Ureter (tissue), 1 donor: ENCODE data around the gene CELA3B. TPM values are rescaled to one million over a fixed set of nuclear protein-coding genes. Genes with fewer than 3 reads are reported as not detected.
"Not testable (repeated sequence)": the region's sequence is repeated elsewhere in the genome, so short reads cannot be mapped to it uniquely, and the experiment has no call there.

Experiments
- DNase-seq: peaks from one replicate; pipeline ENCODE4 v3.0.0-alpha.2; 2020; ENCODE audit warnings: low spot score
- total RNA-seq: library from RNA; stranded (reverse); gene quantifications from one replicate; pipeline ENCODE4 v1.2.4, GENCODE V29; 2023
- donor health status: DM: yes; HTN: yes; CAD: no.

Gene CELA3B
- total RNA-seq, 1 donor from 2014 or later, result not detected

- not testable (repeated sequence) for DNase-seq
These were observed 33.7 kb upstream of the CELA3B start for GRCh38 chr1:21942959-21943640.

- no peak for DNase-seq
These were observed 32.1 kb upstream of the CELA3B start for GRCh38 chr1:21944733-21945073.

GRCh38 chr1:21946836-21947587 is 29.8 kb upstream of the CELA3B start:
- no peak for DNase-seq

- DNase-seq, result no peak
These were observed 26.1 kb upstream of the CELA3B start for GRCh38 chr1:21950734-21951133.

GRCh38 chr1:21951226-21951870 is 25.5 kb upstream of the CELA3B start:
- DNase-seq, result no peak

- no peak for DNase-seq
These were observed 23.9 kb upstream of the CELA3B start for GRCh38 chr1:21952786-21953520.

- no peak for DNase-seq
These were observed 21.8 kb upstream of the CELA3B start for GRCh38 chr1:21955058-21955457.

- no peak for DNase-seq
These were observed 21.1 kb upstream of the CELA3B start for GRCh38 chr1:21955501-21956281.

- peak; percentile 83 for DNase-seq
These were observed 19.9 kb upstream of the CELA3B start for GRCh38 chr1:21956720-21957552.

GRCh38 chr1:21961337-21961736 is 15.5 kb upstream of the CELA3B start:
- no peak for DNase-seq

- no peak for DNase-seq
These were observed 15.0 kb upstream of the CELA3B start for GRCh38 chr1:21961799-21962198.

- DNase-seq, result peak; percentile 87
These were observed 13.2 kb upstream of the CELA3B start for GRCh38 chr1:21963477-21964217.

GRCh38 chr1:21966247-21967000 is 10.4 kb upstream of the CELA3B start:
- no peak for DNase-seq

- not testable (repeated sequence) for DNase-seq
These were observed 9.6 kb upstream of the CELA3B start for GRCh38 chr1:21967216-21967615.

GRCh38 chr1:21969066-21969465 is 7.8 kb upstream of the CELA3B start:
- not testable (repeated sequence) for DNase-seq

- DNase-seq, result not testable (repeated sequence)
These were observed 6.3 kb upstream of the CELA3B start for GRCh38 chr1:21970523-21970922.

GRCh38 chr1:21972973-21973441 is 3.8 kb upstream of the CELA3B start:
- DNase-seq, result not testable (repeated sequence)

GRCh38 chr1:21973948-21974347 is 2.9 kb upstream of the CELA3B start:
- not testable (repeated sequence) for DNase-seq

GRCh38 chr1:21974699-21975098 is 2.1 kb upstream of the CELA3B start:
- DNase-seq, result peak; percentile 68
